Ishikawa (cell line): Measurements from ENCODE around the gene LLGL2.

ENCODE experiments used
- CREB1 ChIP-seq: IDR thresholded peaks from 2 replicates; pipeline ENCODE4 v1.6.1; 2012; ENCODE audit warnings: low read depth
- EGR1 ChIP-seq: IDR thresholded peaks from 2 replicates; pipeline ENCODE4 v1.6.1; 2012
- EP300 ChIP-seq: IDR thresholded peaks from 2 replicates; pipeline ENCODE4 v1.6.1; 2012; ENCODE audit warnings: borderline replicate concordance
- FOXM1 ChIP-seq: IDR thresholded peaks from 2 replicates; pipeline ENCODE4 v1.6.1; 2012; ENCODE audit warnings: low read depth, borderline replicate concordance
- MAX ChIP-seq: IDR thresholded peaks from 2 replicates; pipeline ENCODE4 v1.6.1; 2012
- NFIC ChIP-seq: IDR thresholded peaks from 2 replicates; pipeline ENCODE4 v1.6.1; 2012
- RAD21 ChIP-seq: IDR thresholded peaks from 2 replicates; pipeline ENCODE4 v1.6.1; 2012; ENCODE audit warnings: low read depth
- REST ChIP-seq: IDR thresholded peaks from 2 replicates; pipeline ENCODE4 v1.6.1; 2012; ENCODE audit warnings: low read depth, mild to moderate bottlenecking
- TAF1 ChIP-seq: IDR thresholded peaks from 2 replicates; pipeline ENCODE4 v1.6.1; 2012; ENCODE audit warnings: low read depth, mild to moderate bottlenecking
- TCF12 ChIP-seq: IDR thresholded peaks from 2 replicates; pipeline ENCODE4 v1.6.1; 2012; ENCODE audit warnings: low read depth
- TEAD4 ChIP-seq: IDR thresholded peaks from 2 replicates; pipeline ENCODE4 v1.6.1; 2012
- USF1 ChIP-seq: IDR thresholded peaks from 2 replicates; pipeline ENCODE4 v1.6.1; 2012
- YY1 ChIP-seq: IDR thresholded peaks from 2 replicates; pipeline ENCODE4 v1.6.1; 2012; ENCODE audit warnings: low read depth
- ZBTB7A ChIP-seq: IDR thresholded peaks from 2 replicates; pipeline ENCODE4 v1.6.1; 2012; ENCODE audit warnings: low read depth

Gene LLGL2

GRCh38 chr17:75590849-75591721 lies 65.6 kb downstream of the LLGL2 start:
- TF ChIP-seq ZBTB7A (no peak), EP300 (no peak), CREB1 (no peak), FOXM1 (no peak), REST (no peak), TAF1 (no peak), RAD21 (no peak), TCF12 (no peak), YY1 (no peak), TEAD4 (no peak)

- TF ChIP-seq CREB1 (no peak), USF1 (no peak), EGR1 (no peak), RAD21 (no peak), EP300 (no peak)
Observed at GRCh38 chr17:75591722-75592302, 66.3 kb downstream of the LLGL2 start.

- TF ChIP-seq REST (no peak), EGR1 (no peak), NFIC (no peak), EP300 (no peak), MAX (no peak)
Observed at GRCh38 chr17:75592348-75593020, 67.0 kb downstream of the LLGL2 start.

- TF ChIP-seq TEAD4 (no peak), ZBTB7A (no peak), RAD21 (no peak), NFIC (no peak), FOXM1 (no peak), REST (no peak), MAX (no peak), YY1 (no peak), CREB1 (no peak), EGR1 (no peak), EP300 (no peak)
Observed at GRCh38 chr17:75594499-75595283, 69.2 kb downstream of the LLGL2 start.
